Stromal cell of bone marrow (primary cell): ENCODE data around the gene GNE.
"Not testable (repeated sequence)": the region's sequence is repeated elsewhere in the genome, so short reads cannot be mapped to it uniquely, and the experiment has no call there.

Experiments used
- DNase-seq: peaks from one replicate; pipeline ENCODE4 v3.0.0-alpha.2; 2012; ENCODE audit warnings: low read depth

The GNE gene

GRCh38 chr9:36268007-36268427 is 9.8 kb upstream of the GNE start:
- peak; percentile 33 for DNase-seq

DNA sequence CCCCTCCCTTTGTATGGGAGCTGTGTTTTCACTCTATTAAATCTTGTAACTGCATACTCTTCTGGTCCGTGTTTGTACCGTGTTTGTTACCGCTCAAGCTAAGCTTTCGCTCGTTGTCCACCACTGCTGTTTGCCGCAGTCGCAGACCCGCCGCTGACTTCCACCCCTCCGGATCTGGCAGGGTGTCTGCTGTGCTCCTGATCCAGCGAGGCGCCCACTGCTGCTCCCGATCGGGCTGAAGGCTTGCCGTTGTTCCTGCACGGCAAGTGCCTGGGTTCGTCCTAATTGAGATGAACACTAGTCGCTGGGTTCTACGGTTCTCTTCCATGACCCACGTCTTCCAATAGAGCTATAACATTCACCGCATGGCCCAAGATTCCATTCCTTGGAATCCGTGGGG is 6.6 kb upstream of the GNE start:
- DNase-seq, result no peak

- no peak for DNase-seq
These were observed 5.4 kb upstream of the GNE start for GRCh38 chr9:36263683-36264082.

GRCh38 chr9:36258996-36259533 is 817 bp upstream of the GNE start:
- no peak for DNase-seq

DNA sequence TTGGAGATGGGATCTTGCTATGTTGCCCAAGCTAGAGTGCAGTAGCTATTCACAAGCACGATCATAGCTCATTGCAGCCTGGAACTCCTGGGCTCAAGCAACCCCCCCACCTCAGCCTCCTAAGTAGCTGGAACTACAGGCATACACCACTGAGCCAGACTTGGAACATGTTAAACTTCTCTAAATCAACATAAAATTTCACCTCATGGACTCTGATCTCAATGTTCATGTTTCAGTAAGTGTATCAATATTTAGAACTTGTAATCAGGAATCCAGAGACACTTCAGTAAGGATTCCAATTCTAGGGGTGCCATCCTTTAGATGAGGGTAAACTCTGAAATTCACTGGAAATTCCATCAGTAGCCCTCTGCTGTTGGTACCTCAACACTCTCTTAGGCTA is 6.8 kb downstream of the GNE start:
- no peak for DNase-seq

DNA sequence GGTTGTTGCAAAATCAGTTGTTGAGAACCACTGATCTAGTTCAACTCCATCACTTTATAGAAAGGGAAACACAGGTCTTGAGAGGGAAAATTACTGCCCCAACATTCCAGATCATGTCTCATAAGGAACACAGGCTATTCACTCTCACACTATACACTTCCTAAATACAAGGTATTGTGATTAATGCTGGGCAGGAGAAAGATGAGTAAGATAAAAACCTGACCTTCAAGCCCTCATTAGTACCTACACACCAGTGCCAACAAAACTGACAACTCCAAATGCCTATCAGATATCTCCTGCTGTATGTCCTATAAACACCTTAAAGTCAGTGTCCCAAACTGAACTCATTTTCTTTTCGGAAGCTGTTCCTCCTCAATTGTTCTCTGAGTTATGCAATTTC is 8.2 kb downstream of the GNE start:
- DNase-seq, result no peak

DNA sequence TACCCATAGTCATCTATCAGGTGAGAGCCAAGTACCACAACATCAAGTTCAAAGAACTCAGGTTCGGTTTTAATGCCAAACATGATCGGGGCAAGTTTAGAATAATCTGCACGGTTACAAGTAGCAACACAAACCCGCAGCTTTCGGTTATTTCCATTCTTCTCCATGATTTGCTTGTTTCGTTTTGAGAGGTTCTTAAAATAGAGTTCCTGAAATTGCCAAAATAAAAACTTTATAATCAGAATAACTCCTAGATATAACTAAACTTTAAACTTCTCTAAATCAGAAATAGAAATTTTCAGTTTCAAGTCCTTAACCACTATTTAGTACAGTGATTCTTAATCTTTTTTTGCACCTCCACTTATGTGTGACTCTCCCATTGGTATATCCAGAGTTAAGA is 9.1 kb downstream of the GNE start:
- no peak for DNase-seq

- peak; percentile 13 for DNase-seq
These were observed 10.2 kb downstream of the GNE start for GRCh38 chr9:36248061-36248460.

GRCh38 chr9:36247356-36247755 is 10.9 kb downstream of the GNE start:
- no peak for DNase-seq

DNA sequence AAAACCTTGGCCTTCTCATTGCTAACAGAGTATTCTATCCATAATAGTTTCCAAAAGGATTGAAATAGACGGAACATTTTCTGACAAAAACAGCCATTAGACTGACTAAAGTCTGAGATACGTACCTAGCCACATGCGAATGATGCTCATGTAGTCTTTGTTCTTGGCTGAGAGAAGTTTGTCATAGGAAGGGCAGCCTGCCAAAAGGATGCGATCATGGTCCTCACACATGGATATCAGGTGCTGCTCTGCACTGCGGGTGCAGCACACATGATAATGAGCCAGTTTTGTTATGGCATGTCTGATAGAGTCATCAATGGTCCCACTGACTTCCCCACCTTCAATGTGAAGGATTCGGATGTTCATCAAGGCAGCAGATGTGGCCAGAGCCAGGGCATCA is 12.3 kb downstream of the GNE start:
- no peak for DNase-seq

DNA sequence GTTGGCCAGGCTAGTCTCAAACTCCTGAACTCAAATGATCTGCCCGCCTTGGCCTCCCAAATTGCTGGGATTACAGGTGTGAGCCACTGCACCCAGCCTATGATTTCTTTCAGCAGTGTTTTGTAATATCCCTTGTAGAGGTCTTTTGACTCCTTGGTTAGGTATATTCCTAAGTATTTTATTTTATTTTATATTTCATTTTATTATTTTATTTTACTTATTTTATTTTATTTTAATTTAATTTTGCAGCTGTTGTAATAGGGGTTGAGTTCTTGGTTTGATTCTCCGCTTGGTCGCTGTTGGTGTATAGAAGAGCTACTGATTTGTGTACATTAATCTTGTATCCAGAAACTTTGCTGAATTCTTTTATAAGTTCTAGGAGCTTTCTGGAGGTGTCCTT is 18.6 kb downstream of the GNE start:
- not testable (repeated sequence) for DNase-seq

DNA sequence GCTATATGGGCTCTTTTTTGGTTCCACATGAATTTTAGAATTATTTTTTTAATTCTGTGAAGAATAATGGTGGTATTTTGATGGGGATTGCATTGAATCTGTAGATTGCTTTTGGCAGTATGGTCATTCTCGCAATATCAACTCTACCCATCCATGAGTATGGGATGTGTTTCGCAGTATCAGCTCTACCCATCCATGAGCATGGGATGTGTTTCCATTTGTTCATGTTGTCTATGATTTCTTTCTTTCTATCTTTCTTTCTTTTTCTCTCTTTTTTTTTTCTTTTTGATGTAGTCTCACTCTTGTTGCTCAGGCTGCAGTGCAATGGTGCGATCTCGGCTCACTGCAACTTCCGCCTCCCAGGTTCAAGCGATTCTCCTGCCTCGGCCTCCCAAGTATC is 19.0 kb downstream of the GNE start:
- DNase-seq, result not testable (repeated sequence)

DNA sequence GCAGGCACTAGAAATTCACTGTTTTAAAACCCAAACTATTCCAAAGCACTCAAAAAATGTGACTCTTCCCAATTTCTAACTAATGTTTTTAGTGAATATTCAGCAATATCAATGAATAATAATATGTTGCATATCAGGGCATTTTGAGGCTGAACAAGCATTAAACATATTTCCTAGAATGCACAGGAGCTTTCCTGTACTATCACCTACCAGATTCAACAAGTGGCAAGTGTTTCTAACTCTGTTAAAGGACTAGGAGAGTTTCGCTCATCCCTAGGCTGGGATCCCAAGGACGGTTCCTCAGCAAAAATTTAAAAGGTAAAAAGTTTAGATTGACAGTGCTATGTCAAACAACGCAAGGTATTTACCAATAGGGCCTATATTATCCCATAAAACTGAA is 21.0 kb downstream of the GNE start:
- DNase-seq, result no peak

DNA sequence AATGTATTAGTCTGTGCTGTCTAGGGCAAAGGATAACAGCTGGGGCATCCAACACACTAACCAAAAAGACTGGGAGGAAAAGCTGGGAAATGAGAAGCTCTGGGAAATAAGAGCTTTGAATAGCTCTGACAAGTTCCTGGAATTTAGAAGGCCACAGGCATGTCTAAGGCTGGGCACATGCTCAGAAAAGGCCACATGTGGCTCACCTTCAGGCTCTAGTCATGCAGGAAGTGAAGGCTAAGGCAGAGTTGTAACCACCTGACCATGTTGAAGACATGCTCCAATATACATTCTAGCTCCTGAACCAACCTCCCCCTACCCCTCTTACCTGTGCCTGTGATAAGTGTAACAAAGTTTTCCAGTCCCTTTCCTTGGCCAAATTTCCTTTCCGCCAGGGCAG is 35.8 kb downstream of the GNE start:
- DNase-seq, result no peak

- DNase-seq, result no peak
These were observed 36.6 kb downstream of the GNE start for GRCh38 chr9:36221667-36222066.

DNA sequence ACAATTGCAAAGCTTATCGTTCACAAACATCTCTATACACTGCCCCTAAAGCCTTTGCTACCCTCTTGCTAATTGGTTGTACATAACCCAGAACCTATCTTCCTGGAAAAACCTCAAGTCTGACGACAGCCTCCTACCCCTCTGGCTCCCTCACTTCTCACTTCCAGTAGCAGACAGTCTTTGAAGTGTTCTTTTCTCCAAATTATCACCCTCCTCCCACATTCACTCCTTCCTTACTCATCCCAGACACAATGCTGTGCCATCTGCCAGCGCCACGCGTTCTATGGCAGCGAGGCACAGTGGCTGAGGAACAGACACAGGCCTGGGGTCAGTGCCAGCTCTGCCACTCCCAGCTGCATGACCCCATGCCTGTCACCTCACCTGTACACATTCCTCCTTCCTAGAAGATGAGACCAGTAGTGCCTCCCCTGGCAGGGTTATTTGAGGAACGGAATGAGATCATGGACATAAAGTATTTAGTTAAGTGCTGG is 39.8 kb downstream of the GNE start:
- no peak for DNase-seq

- no peak for DNase-seq
These were observed 40.2 kb downstream of the GNE start for GRCh38 chr9:36218011-36218410.

- DNase-seq, result no peak
These were observed 40.8 kb downstream of the GNE start for GRCh38 chr9:36217256-36217968.

DNA sequence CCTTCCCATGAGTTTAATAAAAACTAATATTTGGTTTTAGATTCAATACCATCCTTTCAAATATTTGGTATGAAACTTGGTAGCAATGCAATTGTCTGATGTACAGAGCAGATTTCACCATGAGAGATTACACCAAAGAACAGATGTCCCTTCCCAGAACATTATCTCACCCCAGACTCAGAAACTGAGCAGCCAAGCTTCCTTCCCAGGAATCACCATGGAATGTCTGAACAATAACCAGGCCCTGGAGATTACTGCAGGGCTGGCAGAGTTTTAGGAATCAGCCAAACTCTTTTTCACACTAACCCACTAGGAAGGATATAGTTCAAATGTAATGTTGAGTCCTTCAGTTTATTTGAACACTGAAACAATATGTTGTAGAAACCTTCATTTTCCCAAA is 43.7 kb downstream of the GNE start:
- no peak for DNase-seq

DNA sequence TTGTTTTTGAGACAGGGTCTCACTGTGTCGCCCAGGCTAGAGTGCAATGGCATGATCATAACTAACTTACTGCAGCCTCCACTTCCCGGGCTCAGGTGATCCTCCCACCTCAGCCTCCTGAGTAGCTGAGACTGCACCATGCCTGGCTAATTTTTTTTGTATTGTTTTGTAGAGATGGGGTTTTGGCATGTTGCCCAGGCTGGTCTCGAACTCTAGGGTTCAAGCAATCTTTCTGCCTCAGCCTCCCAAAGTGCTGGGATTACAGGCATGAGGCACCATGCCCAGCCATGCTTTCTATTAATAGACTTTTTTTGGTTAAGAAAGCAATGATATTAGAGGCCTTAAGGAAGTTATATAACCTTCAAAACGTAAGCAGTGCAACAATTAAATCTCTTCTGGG is 44.3 kb downstream of the GNE start:
- DNase-seq, result no peak

DNA sequence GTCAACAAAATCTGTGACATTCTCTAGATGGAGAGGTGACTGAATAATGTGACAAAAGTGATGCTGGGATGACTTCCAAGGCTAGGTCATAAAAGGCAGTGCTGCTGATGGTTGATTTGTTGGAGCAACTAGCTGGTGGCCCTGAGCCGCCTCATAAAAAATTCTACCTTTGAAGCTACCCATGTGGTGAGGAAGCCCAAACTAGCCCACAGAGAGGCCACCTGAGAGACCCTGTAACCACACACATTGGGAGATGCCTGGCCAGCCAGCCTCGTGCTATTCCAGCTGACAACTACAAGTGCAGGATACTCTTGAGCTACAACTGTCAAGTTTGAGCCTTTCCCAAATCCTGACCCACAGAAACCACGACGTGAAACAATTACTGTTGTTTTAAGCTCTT is 44.9 kb downstream of the GNE start:
- no peak for DNase-seq

DNA sequence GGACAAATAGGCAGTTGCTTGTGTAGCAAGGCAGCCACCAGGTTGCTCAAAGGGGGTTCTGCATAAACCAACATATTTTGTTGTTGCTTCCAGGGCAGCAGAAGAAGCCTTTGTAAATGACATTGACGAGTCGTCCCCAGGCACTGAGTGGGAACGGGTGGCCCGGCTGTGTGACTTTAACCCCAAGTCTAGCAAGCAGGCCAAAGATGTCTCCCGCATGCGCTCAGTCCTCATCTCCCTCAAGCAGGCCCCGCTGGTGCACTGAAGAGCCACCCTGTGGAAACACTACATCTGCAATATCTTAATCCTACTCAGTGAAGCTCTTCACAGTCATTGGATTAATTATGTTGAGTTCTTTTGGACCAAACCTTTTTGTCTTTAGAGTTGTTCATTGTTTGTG is 46.7 kb downstream of the GNE start:
- no peak for DNase-seq

GRCh38 chr9:36210722-36211121 is 47.5 kb downstream of the GNE start:
- DNase-seq, result no peak
